Activated naive CD8-positive, alpha-beta T cell treated with anti-CD3 and anti-CD28 coated beads for 36 hours (primary cell): ENCODE results near the gene DNAH1. TPM values are rescaled to one million over a fixed set of nuclear protein-coding genes. Genes with fewer than 3 reads are reported as not detected.
A peak's percentile ranks its signal among the peaks of the same experiment; 100 is the strongest.

Experiments
- DNase-seq: peaks from one replicate; pipeline ENCODE4 v3.0.0; 2021
- H3K27ac Mint-ChIP-seq: one replicate; pipeline ENCODE4 v1.8.0; 2022; ENCODE audit warnings: mild to moderate bottlenecking, moderate library complexity, mixed read lengths
- H3K27me3 Mint-ChIP-seq: one replicate; pipeline ENCODE4 v1.8.0; 2022; ENCODE audit warnings: mild to moderate bottlenecking, mixed read lengths
- H3K36me3 Mint-ChIP-seq: one replicate; pipeline ENCODE4 v1.8.0; 2021; ENCODE audit warnings: mild to moderate bottlenecking, mixed read lengths
- H3K4me1 Mint-ChIP-seq: one replicate; pipeline ENCODE4 v1.8.0; 2021; ENCODE audit warnings: mixed read lengths
- H3K4me3 Mint-ChIP-seq: one replicate; pipeline ENCODE4 v1.8.0; 2022; ENCODE audit warnings: mild to moderate bottlenecking, moderate library complexity, mixed read lengths
- H3K9me3 Mint-ChIP-seq: one replicate; pipeline ENCODE4 v1.8.0; 2022; ENCODE audit warnings: mixed read lengths
- total RNA-seq, 2 experiments: library from RNA; stranded (reverse); gene quantifications; one replicate each; pipeline ENCODE4 v1.2.3, GENCODE V29; 2021

DNAH1 gene
- total RNA-seq, 2 experiments from 2014 or later = 2.6 to 3.7 TPM

DNA sequence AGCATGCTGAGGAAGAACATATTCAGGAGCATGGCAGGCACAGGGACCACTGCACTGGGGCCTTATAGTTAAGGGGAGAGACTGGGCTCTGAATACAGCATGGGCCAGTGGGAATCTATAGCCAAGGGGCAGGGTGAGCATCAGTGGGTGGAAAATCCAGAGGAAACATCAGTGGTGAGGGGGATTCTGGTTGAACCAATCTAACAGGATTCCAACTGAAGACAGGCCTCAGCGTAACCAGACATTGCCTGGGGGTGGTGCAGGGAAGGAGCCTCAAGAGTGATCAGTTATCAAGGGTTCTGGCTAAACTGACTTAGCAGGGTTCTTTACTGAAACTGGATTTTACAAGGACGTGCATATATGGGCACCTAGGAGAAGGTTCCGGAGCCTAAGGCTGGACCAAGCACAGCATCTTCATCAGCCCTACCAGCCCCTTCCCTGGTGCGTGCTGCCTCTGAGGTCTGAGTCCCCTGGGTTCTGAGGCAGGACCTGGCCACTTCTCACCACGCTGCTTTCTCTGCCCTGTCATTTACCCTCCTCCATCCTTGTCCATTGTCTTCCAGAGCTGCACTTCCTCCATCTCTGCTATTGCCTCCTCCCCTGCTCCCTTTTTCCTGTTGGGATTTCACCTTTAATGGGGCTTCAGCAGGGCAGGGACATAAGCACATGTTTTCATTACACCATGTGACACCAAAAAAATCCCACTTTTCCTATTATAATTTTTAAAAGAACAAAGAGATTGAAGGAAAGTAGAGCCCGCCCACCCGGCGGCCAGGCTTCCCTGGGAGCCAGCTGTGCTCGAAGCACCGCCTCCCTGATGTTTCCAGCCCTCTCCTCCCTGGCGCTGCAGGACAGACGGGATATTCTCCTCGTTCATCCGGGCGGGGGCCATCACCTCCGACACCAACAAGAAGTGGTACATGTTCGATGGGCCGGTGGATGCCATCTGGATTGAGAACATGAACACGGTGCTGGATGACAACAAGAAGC, 52.1 kb downstream of the DNAH1 start:
- H3K36me3 Mint-ChIP-seq = no peaks in the 10 kb centered on the region
- no peak for DNase-seq
- H3K27me3 Mint-ChIP-seq = no peaks in the 10 kb centered on the region
- H3K9me3 Mint-ChIP-seq = no peaks in the 10 kb centered on the region
- no peak overlapping the region for H3K27ac Mint-ChIP-seq
- peaks cover 5% of the 10 kb centered on the region for H3K4me1 Mint-ChIP-seq
- no peak overlapping the region for H3K4me3 Mint-ChIP-seq

DNA sequence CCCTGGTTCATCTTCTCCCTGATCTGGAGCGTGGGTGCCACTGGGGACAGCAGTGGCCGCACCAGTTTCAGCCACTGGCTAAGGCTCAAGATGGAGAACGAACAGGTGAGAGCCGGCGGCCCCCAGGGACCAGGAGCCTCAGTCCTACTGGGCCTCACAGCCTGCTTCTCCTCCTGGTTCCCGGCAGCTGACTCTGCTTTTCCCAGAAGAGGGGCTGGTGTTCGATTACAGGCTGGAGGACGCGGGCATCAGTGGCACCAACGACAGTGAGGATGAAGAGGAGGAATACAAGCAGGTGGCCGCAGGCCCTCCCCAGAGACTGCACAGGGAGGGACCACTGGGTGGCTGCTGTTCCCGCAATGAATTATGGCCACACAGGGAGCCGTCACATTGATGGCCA, 54.4 kb downstream of the DNAH1 start:
- no peak for DNase-seq
- H3K27me3 Mint-ChIP-seq = no peaks in the 10 kb centered on the region
- peaks cover 9% of the 10 kb centered on the region for H3K4me1 Mint-ChIP-seq
- no peaks in the 10 kb centered on the region for H3K9me3 Mint-ChIP-seq
- H3K36me3 Mint-ChIP-seq = no peaks in the 10 kb centered on the region
- H3K4me3 Mint-ChIP-seq = no peak overlapping the region
- H3K27ac Mint-ChIP-seq = no peak overlapping the region

DNA sequence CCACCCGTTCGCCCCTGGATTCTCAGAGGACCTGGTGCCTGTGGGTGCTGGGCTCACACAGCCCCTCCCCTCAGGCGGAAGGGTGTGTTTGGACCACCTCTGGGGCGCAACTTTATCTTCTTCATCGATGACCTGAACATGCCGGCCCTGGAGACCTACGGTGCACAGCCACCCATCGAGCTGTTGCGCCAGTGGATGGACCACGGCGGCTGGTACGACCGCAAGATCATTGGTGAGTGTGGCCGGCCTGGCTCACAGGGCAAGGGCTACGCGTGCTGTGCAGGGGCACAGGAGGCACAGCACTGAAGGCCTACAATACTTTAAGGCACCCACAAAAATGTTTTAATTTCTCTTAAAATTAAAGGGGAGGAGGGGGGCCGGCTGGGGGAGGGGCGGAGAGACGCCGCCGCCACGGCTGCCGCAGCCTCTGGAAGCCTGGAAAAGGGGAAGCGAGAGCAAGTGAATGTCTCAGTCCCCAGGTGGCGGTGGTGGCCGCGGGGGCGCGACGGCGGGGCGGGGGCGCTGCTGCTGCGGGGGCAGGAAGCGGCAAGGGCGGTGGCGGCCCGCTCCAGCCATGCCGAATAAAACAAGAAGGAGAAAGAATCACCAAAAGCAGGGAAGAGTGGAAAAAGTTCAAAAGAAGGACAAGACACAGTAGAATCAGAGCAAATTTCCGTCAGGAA, 56.8 kb downstream of the DNAH1 start:
- H3K27me3 Mint-ChIP-seq = no peaks in the 10 kb centered on the region
- H3K4me3 Mint-ChIP-seq = no peak overlapping the region
- H3K27ac Mint-ChIP-seq = no peak overlapping the region
- no peaks in the 10 kb centered on the region for H3K9me3 Mint-ChIP-seq
- peak; percentile 20 for DNase-seq
- no peaks in the 10 kb centered on the region for H3K36me3 Mint-ChIP-seq
- peaks cover 9% of the 10 kb centered on the region for H3K4me1 Mint-ChIP-seq

DNA sequence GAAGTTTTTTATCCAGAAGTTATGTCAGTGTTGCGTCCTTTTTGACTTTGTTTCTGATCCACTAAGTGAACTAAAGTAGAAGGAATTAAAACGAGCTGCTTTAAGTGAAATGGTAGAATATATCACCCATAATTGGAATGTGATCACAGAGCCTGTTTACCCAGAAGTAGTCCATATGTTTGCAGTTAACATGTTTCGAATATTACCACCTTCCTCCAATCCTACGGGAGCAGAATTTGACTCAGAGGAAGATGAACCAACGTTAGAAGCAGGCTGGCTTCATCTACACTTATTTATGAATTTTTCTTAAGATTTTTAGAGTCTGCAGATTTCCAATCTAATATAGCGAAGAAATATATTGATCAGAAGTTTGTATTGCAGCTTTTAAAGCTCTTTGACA, 57.6 kb downstream of the DNAH1 start:
- Mint-ChIP-seq H3K36me3 (no peaks in the 10 kb centered on the region), H3K27me3 (no peaks in the 10 kb centered on the region), H3K9me3 (no peaks in the 10 kb centered on the region), H3K4me3 (no peak overlapping the region), H3K27ac (no peak overlapping the region), H3K4me1 (peaks cover 9% of the 10 kb centered on the region)
- no peak for DNase-seq

DNA sequence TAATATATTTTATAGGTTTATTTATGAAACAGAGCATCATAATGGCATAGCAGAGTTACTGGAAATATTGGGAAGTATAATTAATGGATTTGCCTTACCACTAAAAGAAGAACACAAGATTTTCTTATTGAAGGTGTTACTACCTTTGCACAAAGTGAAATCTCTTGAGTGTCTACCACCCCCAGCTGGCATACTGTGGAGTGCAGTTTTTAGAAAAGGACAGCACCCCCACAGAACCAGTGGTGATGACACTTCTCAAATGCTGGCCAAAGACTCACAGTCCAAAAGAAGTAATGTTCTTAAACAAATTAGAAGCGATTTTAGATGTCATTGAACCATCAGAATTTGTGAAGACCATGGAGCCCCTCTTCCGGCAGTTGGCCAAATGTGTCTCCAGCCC, 58.1 kb downstream of the DNAH1 start:
- Mint-ChIP-seq H3K36me3 (no peaks in the 10 kb centered on the region), H3K9me3 (no peaks in the 10 kb centered on the region), H3K4me3 (no peak overlapping the region), H3K27me3 (no peaks in the 10 kb centered on the region), H3K27ac (no peak overlapping the region), H3K4me1 (peaks cover 9% of the 10 kb centered on the region)
- no peak for DNase-seq

DNA sequence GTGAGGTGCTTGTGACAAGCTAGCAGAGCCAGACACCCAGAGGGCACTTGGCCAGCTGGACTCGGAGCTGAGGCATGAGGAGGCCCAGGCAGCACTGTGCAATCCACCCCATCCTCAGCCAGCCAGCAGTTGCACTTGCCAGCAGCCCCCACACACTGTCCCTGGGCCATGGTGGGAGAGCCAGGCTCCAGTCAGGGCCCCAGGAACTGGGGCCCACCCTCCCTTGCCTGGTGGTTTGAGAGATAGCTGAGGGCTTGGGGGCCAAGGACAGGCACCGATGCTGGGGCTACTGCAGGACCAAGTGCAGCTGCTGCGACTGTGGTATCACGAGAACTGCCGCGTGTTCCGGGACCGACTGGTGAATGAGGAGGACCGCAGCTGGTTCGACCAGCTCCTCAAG, 63.5 kb downstream of the DNAH1 start:
- DNase-seq = no peak
- H3K4me1 Mint-ChIP-seq = no peaks in the 10 kb centered on the region
- no peaks in the 10 kb centered on the region for H3K36me3 Mint-ChIP-seq
- H3K27me3 Mint-ChIP-seq = no peaks in the 10 kb centered on the region
- no peak overlapping the region for H3K4me3 Mint-ChIP-seq
- H3K27ac Mint-ChIP-seq = no peak overlapping the region
- no peaks in the 10 kb centered on the region for H3K9me3 Mint-ChIP-seq

DNA sequence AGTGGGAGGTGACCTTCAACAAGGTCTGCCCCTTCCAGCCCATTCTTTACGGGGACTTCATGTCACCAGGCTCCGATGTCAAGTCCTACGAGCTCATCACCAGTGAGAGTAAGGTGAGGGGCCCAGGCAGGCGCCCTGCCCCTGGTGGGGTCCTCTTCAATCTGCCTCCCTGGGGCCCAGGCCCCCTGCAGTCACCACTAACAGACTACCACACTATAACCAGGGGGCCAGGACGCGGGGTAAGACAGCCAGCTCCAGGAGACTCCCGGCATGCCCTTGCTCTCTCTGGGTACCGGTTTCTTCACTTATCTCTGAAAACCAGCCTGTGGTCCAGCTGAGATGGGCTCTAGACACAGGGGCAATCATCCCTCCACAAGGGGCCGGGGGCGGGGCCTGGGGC, 63.9 kb downstream of the DNAH1 start:
- no peaks in the 10 kb centered on the region for H3K4me1 Mint-ChIP-seq
- H3K36me3 Mint-ChIP-seq = no peaks in the 10 kb centered on the region
- H3K9me3 Mint-ChIP-seq = no peaks in the 10 kb centered on the region
- no peaks in the 10 kb centered on the region for H3K27me3 Mint-ChIP-seq
- H3K27ac Mint-ChIP-seq = no peak overlapping the region
- DNase-seq = no peak
- H3K4me3 Mint-ChIP-seq = no peak overlapping the region

DNA sequence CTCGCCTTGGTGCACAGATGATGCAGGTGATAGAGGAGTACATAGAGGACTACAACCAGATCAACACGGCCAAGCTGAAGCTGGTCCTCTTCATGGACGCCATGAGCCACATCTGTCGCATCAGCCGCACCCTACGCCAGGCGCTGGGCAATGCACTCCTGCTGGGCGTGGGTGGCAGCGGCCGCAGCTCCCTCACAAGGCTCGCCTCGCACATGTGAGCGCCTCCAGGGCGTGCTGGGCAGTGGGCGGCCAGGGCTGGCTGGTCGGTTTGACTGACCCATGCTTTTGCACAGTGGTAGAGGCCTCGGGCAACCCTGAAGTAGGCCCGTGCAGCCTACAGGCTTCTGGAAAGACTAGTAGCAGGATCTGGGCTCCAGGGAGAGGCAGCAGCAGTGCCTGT, 65.5 kb downstream of the DNAH1 start:
- Mint-ChIP-seq H3K9me3 (no peaks in the 10 kb centered on the region), H3K4me1 (no peaks in the 10 kb centered on the region), H3K27ac (no peak overlapping the region), H3K4me3 (no peak overlapping the region), H3K36me3 (no peaks in the 10 kb centered on the region), H3K27me3 (no peaks in the 10 kb centered on the region)
- DNase-seq = no peak

DNA sequence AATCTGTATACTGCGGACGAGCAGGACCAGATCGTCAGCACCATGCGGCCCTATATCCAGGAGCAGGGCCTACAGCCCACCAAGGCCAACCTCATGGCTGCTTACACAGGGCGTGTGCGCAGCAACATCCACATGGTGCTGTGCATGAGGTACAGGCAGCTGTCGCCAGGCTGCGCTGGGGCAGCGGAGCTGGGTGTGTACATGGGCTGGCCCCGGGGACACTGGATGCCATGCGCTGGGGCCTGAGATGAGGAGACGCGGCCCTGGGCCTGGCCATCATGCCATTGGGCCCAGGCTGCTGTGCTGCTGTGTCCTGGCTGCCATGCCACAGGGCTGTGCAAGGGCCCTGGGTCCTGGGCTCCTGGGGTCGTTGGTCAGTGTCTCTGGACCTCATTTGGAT, 67.3 kb downstream of the DNAH1 start:
- Mint-ChIP-seq H3K36me3 (no peaks in the 10 kb centered on the region), H3K27me3 (no peaks in the 10 kb centered on the region), H3K4me3 (no peak overlapping the region), H3K27ac (no peak overlapping the region), H3K4me1 (no peaks in the 10 kb centered on the region), H3K9me3 (no peaks in the 10 kb centered on the region)
- DNase-seq = no peak

DNA sequence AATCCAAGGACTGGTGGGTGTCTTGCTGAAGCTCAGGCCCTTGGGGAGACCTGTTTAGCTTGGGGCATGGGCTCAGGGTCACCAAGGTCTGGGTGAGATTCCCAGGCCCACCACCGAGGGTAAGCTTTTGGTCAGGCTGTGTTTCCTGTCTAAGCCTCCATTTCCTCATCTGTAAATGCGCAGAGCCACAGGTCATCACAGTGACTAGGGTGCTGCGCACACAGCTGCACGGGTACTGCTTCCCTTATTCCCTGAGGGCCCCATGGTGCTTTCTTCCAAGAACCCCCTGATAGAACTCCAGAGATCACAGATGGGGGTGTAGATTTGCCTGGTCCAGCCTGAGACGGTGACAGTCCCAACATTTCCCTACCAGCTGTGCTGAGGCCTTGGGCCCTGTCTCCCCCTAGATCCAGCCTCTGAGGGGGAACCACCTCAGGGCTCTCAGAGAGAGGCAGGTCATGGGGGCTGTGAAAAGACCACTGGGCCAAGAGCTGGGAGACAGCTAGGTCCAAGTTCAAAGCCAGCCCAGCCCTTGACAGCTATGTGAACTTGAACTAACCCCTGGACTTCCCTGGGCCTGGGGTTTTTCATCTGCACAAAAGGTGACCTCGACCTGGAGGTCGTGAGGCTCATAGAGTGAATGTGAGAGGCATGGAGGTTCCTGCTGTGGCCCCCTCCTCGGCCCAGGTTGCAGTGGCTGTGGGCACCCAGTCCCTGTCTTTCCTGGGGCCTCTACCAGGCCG, 68.1 kb downstream of the DNAH1 start:
- H3K4me3 Mint-ChIP-seq = no peak overlapping the region
- no peaks in the 10 kb centered on the region for H3K36me3 Mint-ChIP-seq
- H3K4me1 Mint-ChIP-seq = no peaks in the 10 kb centered on the region
- DNase-seq = no peak
- no peaks in the 10 kb centered on the region for H3K9me3 Mint-ChIP-seq
- H3K27me3 Mint-ChIP-seq = no peaks in the 10 kb centered on the region
- no peak overlapping the region for H3K27ac Mint-ChIP-seq

DNA sequence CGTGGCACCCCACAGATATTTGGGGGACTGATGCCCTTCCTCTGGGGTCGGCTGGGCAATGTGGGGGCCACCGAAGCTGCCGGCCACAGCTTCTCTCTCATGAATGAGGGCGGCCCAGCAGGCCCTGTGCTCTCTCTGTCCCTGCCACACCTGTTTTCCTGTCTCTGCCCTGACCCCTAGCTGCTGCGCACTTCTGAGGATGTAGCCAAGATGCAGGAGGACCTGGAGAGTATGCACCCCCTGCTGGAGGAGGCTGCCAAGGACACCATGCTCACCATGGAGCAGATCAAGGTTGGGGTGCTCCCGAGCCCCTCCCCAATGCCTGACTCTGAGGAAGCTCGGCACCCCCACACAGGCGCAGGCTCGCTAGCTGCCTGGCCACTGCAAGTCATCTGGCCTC, 69.0 kb downstream of the DNAH1 start:
- no peak overlapping the region for H3K4me3 Mint-ChIP-seq
- H3K36me3 Mint-ChIP-seq = peaks cover under 1% of the 10 kb centered on the region
- H3K27me3 Mint-ChIP-seq = no peaks in the 10 kb centered on the region
- DNase-seq = peak; percentile 31
- H3K9me3 Mint-ChIP-seq = no peaks in the 10 kb centered on the region
- H3K4me1 Mint-ChIP-seq = no peaks in the 10 kb centered on the region
- no peak overlapping the region for H3K27ac Mint-ChIP-seq

DNA sequence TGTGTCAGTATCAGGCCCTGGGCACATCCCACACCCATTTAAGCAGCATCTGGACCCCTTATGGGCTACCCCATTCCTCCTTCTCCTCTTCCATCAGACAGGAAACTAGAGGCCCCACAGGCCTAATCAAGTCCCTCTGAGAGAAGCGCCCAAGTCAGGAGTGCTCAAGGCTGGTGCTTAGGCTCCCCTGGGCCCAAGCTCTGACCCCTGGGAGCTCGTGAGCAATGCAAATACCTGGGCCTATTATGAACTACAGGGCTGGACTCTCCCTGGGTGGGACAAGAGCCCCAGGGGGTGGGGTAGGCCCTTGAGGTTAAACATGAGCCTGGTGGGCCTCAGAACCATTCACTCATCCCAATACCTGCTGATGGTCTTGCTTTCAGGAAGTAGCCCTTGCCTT, 71.4 kb downstream of the DNAH1 start:
- Mint-ChIP-seq H3K4me1 (no peaks in the 10 kb centered on the region), H3K36me3 (peaks cover 4% of the 10 kb centered on the region), H3K27ac (no peak overlapping the region), H3K9me3 (no peaks in the 10 kb centered on the region), H3K4me3 (no peak overlapping the region), H3K27me3 (no peaks in the 10 kb centered on the region)
- DNase-seq = no peak

DNA sequence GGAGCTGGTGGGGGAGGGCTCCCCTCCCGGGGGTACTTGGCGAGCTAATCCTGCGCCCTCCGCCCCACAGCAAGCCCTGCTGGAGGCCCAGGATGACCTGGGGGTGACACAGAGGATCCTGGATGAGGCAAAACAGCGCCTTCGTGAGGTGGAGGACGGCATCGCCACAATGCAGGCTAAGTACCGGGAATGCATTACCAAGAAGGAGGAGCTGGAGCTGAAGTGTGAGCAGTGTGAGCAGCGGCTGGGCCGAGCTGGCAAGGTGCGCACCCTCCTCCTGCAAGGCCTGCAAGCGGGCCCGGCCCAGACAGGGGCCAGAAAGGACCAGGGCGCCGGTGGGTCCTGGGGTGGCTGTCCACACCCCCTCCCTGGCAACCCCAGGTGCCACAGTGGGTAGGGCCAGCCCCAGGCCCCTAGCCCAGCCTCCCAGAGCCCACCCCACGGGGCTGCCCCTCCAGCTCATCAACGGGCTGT, 72.3 kb downstream of the DNAH1 start:
- Mint-ChIP-seq H3K4me3 (no peak overlapping the region), H3K9me3 (no peaks in the 10 kb centered on the region), H3K27ac (no peak overlapping the region), H3K4me1 (no peaks in the 10 kb centered on the region), H3K27me3 (no peaks in the 10 kb centered on the region), H3K36me3 (peaks cover 11% of the 10 kb centered on the region)
- no peak for DNase-seq

DNA sequence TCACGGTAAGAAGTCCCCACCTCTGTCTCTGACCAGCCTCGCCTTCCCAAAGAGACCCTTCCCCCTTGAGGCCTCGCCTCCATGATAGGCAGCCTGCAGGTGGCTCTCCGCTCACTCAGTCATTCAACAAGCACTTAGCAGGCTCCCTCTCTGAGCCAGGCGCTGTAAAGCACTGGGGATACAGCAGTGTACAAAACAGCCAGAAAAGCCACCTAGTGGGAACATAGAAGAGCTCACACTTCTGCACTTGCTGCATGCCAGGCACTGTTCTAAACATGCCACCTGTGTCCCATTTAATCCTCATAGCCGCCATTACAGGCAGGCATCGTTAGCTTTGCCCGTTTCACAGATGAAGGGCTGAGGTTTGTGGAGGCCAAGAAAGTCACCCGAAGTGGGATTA, 72.8 kb downstream of the DNAH1 start:
- Mint-ChIP-seq H3K4me3 (no peak overlapping the region), H3K9me3 (no peaks in the 10 kb centered on the region), H3K27me3 (no peaks in the 10 kb centered on the region), H3K27ac (no peak overlapping the region), H3K36me3 (peaks cover 11% of the 10 kb centered on the region), H3K4me1 (no peaks in the 10 kb centered on the region)
- DNase-seq = no peak

DNA sequence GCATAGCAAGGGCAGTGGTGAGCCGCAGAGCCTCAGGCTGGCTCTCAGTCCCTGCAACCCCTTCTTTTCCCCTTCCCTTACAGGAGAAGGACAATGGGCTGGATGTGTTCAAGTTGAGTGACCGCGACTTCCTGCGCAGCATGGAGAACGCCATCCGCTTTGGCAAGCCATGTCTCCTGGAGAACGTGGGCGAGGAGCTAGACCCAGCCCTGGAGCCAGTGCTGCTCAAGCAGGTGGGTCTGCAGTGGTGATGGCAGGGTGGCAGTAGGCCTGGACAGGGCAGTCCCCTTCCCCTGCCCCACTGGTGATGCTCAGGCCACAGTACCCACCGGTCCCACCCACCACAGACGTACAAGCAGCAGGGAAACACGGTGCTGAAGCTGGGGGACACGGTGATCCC, 75.0 kb downstream of the DNAH1 start:
- Mint-ChIP-seq H3K27me3 (no peaks in the 10 kb centered on the region), H3K9me3 (no peaks in the 10 kb centered on the region), H3K4me3 (no peak overlapping the region), H3K36me3 (peaks cover 11% of the 10 kb centered on the region), H3K4me1 (no peaks in the 10 kb centered on the region), H3K27ac (no peak overlapping the region)
- no peak for DNase-seq
